ENCODE results near the gene AADAC. TPM values are rescaled to one million over a fixed set of nuclear protein-coding genes. Genes with fewer than 3 reads are reported as not detected.

Gene AADAC
- total RNA-seq, 1 donor from 2014 or later: not detected

DNA sequence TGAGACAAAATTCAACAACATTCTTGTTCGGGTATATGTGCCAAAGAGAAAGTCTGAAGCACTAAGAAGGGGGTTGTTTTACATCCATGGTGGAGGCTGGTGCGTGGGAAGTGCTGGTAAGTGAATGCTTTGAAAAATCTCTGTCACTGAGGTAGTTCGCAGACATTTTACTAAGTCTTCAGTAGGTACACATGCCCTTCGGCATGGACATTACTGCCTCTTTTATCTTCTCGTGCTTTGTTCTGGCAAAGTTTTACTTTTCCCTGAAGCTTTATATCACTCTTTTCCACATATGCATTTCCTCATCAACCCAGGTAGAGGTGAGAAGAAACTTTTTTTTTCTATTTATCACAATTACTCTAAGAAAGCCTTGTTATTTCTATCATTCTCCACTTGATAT lies 3.6 kb downstream of the AADAC start:
- Mint-ChIP-seq H3K36me3 (ENCODE audit: low read depth, unreplicated experiment) (no peaks in the 10 kb centered on the region), H3K4me1 (ENCODE audit: low read depth, unreplicated experiment) (peaks cover 9% of the 10 kb centered on the region), H3K9me3 (ENCODE audit: unreplicated experiment) (no peaks in the 10 kb centered on the region), H3K27ac (ENCODE audit: unreplicated experiment) (no peak overlapping the region), H3K4me3 (ENCODE audit: unreplicated experiment) (no peak overlapping the region), H3K27me3 (ENCODE audit: low read depth, unreplicated experiment) (no peaks in the 10 kb centered on the region)
- Histone ChIP-seq H3K27ac (ENCODE audit: low read depth, low read length) (no peak overlapping the region), H3K4me3 (ENCODE audit: insufficient read depth, low read depth, low read length) (no peak overlapping the region), H3K79me2 (ENCODE audit: insufficient read depth, low read length) (no peaks in the 10 kb centered on the region), H3K9me3 (ENCODE audit: insufficient read depth, low read depth, low read length) (no peaks in the 10 kb centered on the region), H3K4me2 (ENCODE audit: low read length) (no peak overlapping the region), H3K4me1 (ENCODE audit: insufficient read depth, low read length) (no peaks in the 10 kb centered on the region), H4K20me1 (ENCODE audit: insufficient read depth, low read length) (no peaks in the 10 kb centered on the region), H3K9ac (ENCODE audit: low read length) (no peak overlapping the region), H3K36me3 (ENCODE audit: insufficient read depth, low read length) (no peaks in the 10 kb centered on the region), H2AFZ (ENCODE audit: low read depth, low read length) (no peak overlapping the region), H3K27me3 (ENCODE audit: insufficient read depth, low read length) (no peaks in the 10 kb centered on the region)
- no peak for TF ChIP-seq EZH2 (IDR thresholded peaks at IDR 0.05; ENCODE audit: insufficient read depth, low read length)
- TF ChIP-seq, protein P1, sequence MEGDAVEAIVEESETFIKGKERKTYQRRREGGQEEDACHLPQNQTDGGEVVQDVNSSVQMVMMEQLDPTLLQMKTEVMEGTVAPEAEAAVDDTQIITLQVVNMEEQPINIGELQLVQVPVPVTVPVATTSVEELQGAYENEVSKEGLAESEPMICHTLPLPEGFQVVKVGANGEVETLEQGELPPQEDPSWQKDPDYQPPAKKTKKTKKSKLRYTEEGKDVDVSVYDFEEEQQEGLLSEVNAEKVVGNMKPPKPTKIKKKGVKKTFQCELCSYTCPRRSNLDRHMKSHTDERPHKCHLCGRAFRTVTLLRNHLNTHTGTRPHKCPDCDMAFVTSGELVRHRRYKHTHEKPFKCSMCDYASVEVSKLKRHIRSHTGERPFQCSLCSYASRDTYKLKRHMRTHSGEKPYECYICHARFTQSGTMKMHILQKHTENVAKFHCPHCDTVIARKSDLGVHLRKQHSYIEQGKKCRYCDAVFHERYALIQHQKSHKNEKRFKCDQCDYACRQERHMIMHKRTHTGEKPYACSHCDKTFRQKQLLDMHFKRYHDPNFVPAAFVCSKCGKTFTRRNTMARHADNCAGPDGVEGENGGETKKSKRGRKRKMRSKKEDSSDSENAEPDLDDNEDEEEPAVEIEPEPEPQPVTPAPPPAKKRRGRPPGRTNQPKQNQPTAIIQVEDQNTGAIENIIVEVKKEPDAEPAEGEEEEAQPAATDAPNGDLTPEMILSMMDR (IDR thresholded peaks at IDR 0.05; ENCODE audit: insufficient read depth, low read depth, low read length): no peak
- DNase-seq (ENCODE audit: low read depth) (no peak), FAIRE-seq (no peak)

DNA sequence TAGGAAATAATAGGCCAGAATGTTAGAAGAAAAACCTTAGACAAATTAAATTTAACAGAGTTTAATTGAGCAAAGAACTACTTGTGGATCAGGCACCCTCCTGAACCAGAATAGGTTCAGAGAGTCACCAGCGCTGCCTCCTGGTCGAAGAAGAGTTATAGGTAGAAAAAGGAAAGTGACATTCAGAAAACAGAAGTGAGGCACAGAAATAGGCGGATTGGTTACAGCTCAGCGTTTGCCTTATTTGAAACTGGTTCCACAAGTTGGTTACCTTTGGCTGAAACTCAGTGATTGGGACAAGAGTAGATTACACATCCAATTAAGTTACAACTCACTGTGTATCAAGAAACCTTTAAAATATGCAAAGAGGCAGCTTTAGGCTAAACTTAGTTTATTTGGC lies 4.4 kb downstream of the AADAC start:
- no peak overlapping the region for H3K4me3 ChIP-seq (ENCODE audit: insufficient read depth, low read depth, low read length)
- H3K4me2 ChIP-seq (ENCODE audit: low read length): no peak overlapping the region
- H3K9ac ChIP-seq (ENCODE audit: low read length): no peak overlapping the region
- H3K4me1 ChIP-seq (ENCODE audit: insufficient read depth, low read length): no peaks in the 10 kb centered on the region
- Mint-ChIP-seq H3K4me3 (ENCODE audit: unreplicated experiment) (no peak overlapping the region), H3K36me3 (ENCODE audit: low read depth, unreplicated experiment) (no peaks in the 10 kb centered on the region), H3K9me3 (ENCODE audit: unreplicated experiment) (no peaks in the 10 kb centered on the region), H3K27me3 (ENCODE audit: low read depth, unreplicated experiment) (no peaks in the 10 kb centered on the region), H3K4me1 (ENCODE audit: low read depth, unreplicated experiment) (peaks cover 9% of the 10 kb centered on the region), H3K27ac (ENCODE audit: unreplicated experiment) (no peak overlapping the region)
- DNase-seq (ENCODE audit: low read depth): no peak
- no peak overlapping the region for H3K27ac ChIP-seq (ENCODE audit: low read depth, low read length)
- no peaks in the 10 kb centered on the region for H3K36me3 ChIP-seq (ENCODE audit: insufficient read depth, low read length)
- no peaks in the 10 kb centered on the region for H3K27me3 ChIP-seq (ENCODE audit: insufficient read depth, low read length)
- no peak for FAIRE-seq
- H3K79me2 ChIP-seq (ENCODE audit: insufficient read depth, low read length): no peaks in the 10 kb centered on the region
- no peak for TF ChIP-seq EZH2 (IDR thresholded peaks at IDR 0.05; ENCODE audit: insufficient read depth, low read length)
- TF ChIP-seq, protein P1 (IDR thresholded peaks at IDR 0.05; ENCODE audit: insufficient read depth, low read depth, low read length): no peak
- no peak overlapping the region for H2AFZ ChIP-seq (ENCODE audit: low read depth, low read length)
- no peaks in the 10 kb centered on the region for H3K9me3 ChIP-seq (ENCODE audit: insufficient read depth, low read depth, low read length)
- no peaks in the 10 kb centered on the region for H4K20me1 ChIP-seq (ENCODE audit: insufficient read depth, low read length)

DNA sequence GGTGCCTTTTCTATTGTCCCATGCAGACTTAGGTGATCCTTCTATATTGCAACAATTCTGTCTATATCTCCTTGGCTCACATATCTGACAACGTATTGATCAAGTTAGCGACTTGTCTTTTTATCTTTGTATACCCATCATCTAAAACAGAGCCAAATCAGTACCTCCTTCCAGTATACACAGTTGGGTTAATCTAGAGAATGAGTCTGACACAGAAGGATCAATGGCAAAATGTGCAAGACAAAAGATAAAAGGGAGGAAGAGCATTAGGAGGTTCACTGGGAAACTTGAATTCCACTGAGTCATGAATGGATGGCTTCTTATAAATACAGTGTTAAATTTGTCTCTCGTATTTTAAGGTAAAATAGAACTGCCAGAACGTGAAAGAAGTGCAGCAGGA lies 6.0 kb downstream of the AADAC start:
- H3K9ac ChIP-seq (ENCODE audit: low read length): no peak overlapping the region
- H3K4me1 ChIP-seq (ENCODE audit: insufficient read depth, low read length): no peaks in the 10 kb centered on the region
- TF ChIP-seq, protein P1 (IDR thresholded peaks at IDR 0.05; ENCODE audit: insufficient read depth, low read depth, low read length): no peak
- Mint-ChIP-seq H3K9me3 (ENCODE audit: unreplicated experiment) (no peaks in the 10 kb centered on the region), H3K27ac (ENCODE audit: unreplicated experiment) (no peak overlapping the region), H3K4me3 (ENCODE audit: unreplicated experiment) (no peak overlapping the region), H3K4me1 (ENCODE audit: low read depth, unreplicated experiment) (peaks cover 9% of the 10 kb centered on the region), H3K36me3 (ENCODE audit: low read depth, unreplicated experiment) (no peaks in the 10 kb centered on the region), H3K27me3 (ENCODE audit: low read depth, unreplicated experiment) (no peaks in the 10 kb centered on the region)
- FAIRE-seq: no peak
- H3K4me3 ChIP-seq (ENCODE audit: insufficient read depth, low read depth, low read length): no peak overlapping the region
- no peak for DNase-seq (ENCODE audit: low read depth)
- H3K4me2 ChIP-seq (ENCODE audit: low read length): no peak overlapping the region
- no peaks in the 10 kb centered on the region for H3K79me2 ChIP-seq (ENCODE audit: insufficient read depth, low read length)
- no peaks in the 10 kb centered on the region for H3K9me3 ChIP-seq (ENCODE audit: insufficient read depth, low read depth, low read length)
- no peaks in the 10 kb centered on the region for H3K27me3 ChIP-seq (ENCODE audit: insufficient read depth, low read length)
- no peaks in the 10 kb centered on the region for H4K20me1 ChIP-seq (ENCODE audit: insufficient read depth, low read length)
- no peak overlapping the region for H2AFZ ChIP-seq (ENCODE audit: low read depth, low read length)
- no peak overlapping the region for H3K27ac ChIP-seq (ENCODE audit: low read depth, low read length)
- H3K36me3 ChIP-seq (ENCODE audit: insufficient read depth, low read length): no peaks in the 10 kb centered on the region
